Endothelial cell of umbilical vein (primary cell): Measurements from ENCODE around the gene USP6NL. TPM values are rescaled to one million over a fixed set of nuclear protein-coding genes. Genes with fewer than 3 reads are reported as not detected.

Experiments
- BruUV-seq: library from RNA; stranded (reverse); fragments of 400-500 nt; replicated peaks from 2 replicates; lab custom pipeline; 2021; lab: Mats Ljungman, UMichigan
- CTCF ChIA-PET: fragments of 300-600, 350-600 bp; sonication (Branson Sonifier 250); formaldehyde crosslinking; loops from one replicate; lab custom pipeline; 2021; ENCODE audit warnings: antibody characterized with exemption, inconsistent platforms; lab: Charles Lee
- POLR2A ChIA-PET: fragments of 300-600, 350-600 bp; sonication (Branson Sonifier 250); formaldehyde crosslinking; loops from one replicate; lab custom pipeline; 2021; ENCODE audit warnings: antibody characterized with exemption, inconsistent platforms; lab: Charles Lee
- DNase-seq: peaks from one replicate; pipeline ENCODE4 v3.0.0-alpha.2; 2011; ENCODE audit warnings: low read depth, low spot score
- FAIRE-seq: peaks from 2 replicates; lab custom pipeline; 2011; peaks lifted over from hg19 to GRCh38; lab: Jason Lieb, UNC
- H2AFZ ChIP-seq: 2 replicates; pipeline ENCODE4 v1.6.0; 2012; ENCODE audit warnings: low read depth, low read length, control low read depth, inconsistent platforms
- H3K27ac ChIP-seq: 2 replicates; pipeline ENCODE4 v1.5.1; 2011; ENCODE audit warnings: low read depth, mild to moderate bottlenecking, control low read depth, low read length, moderate library complexity; ENCODE audit not compliant: insufficient read depth
- H3K27me3 ChIP-seq, 2 experiments: 2 replicates each; pipeline versions ENCODE4 v1.6.0 to v1.6.1; 2011; ENCODE audit warnings: low read length in 2 of 2, mixed read lengths in 1 of 2; ENCODE audit not compliant: control insufficient read depth in 2 of 2, insufficient read depth in 2 of 2
- H3K36me3 ChIP-seq, 2 experiments: 2 replicates in 1 of 2; 3 replicates in 1 of 2; pipeline ENCODE4 v1.5.1; 2011; ENCODE audit warnings: low read length in 2 of 2, mild to moderate bottlenecking in 1 of 2, moderate library complexity in 1 of 2; ENCODE audit not compliant: control insufficient read depth in 2 of 2, insufficient read depth in 2 of 2; ENCODE audit errors: extremely low read depth in 1 of 2
- H3K4me1 ChIP-seq: 3 replicates; pipeline ENCODE4 v1.5.1; 2011; ENCODE audit warnings: mild to moderate bottlenecking, low read length; ENCODE audit not compliant: control insufficient read depth, insufficient read depth; ENCODE audit errors: extremely low read depth
- H3K4me2 ChIP-seq: 2 replicates; pipeline ENCODE4 v1.6.1; 2011; ENCODE audit warnings: low read length, control low read depth, mixed read lengths; ENCODE audit not compliant: insufficient read depth
- H3K4me3 ChIP-seq, 3 experiments: fragments of 200-600 bp in 1 of 3; sonication (generic), shearing (Covaris generic) in 1 of 3; replicated peaks in 1 of 3; 2 replicates each; pipeline ENCODE4 v1.5.1; 2011 to 2016; ENCODE audit warnings: control low read depth in 3 of 3, low read length in 3 of 3, mild to moderate bottlenecking in 2 of 3, inconsistent platforms in 1 of 3, low read depth in 1 of 3, moderate library complexity in 1 of 3; ENCODE audit not compliant: insufficient read depth in 1 of 3
- H3K79me2 ChIP-seq: 2 replicates; pipeline ENCODE4 v1.6.0; 2012; ENCODE audit warnings: low read length, inconsistent platforms; ENCODE audit not compliant: control insufficient read depth, insufficient read depth
- H3K9ac ChIP-seq: replicated peaks from 2 replicates; pipeline ENCODE3; 2011; ENCODE audit warnings: low read length, control low read depth; ENCODE audit not compliant: insufficient read depth; ENCODE audit errors: extremely low read depth
- H3K9me1 ChIP-seq: replicated peaks from 3 replicates; pipeline ENCODE4 v1.6.0; 2011; ENCODE audit warnings: mild to moderate bottlenecking, low read length; ENCODE audit not compliant: control insufficient read depth, insufficient read depth; ENCODE audit errors: extremely low read depth
- H3K9me3 ChIP-seq: replicated peaks from 2 replicates; pipeline ENCODE4 v1.5.1; 2012; ENCODE audit warnings: low read length, inconsistent platforms; ENCODE audit not compliant: control insufficient read depth, insufficient read depth
- H4K20me1 ChIP-seq: replicated peaks from 2 replicates; pipeline ENCODE3; 2011; ENCODE audit warnings: mild to moderate bottlenecking, low read length; ENCODE audit not compliant: control insufficient read depth, insufficient read depth; ENCODE audit errors: extremely low read depth
- CTCF ChIP-seq, 2 donors: IDR thresholded peaks; 1 replicate in 1 of 2; 2 replicates in 1 of 2; pipeline ENCODE4 v1.5.1; 2011; ENCODE audit warnings: low read length in 2 of 2, mild to moderate bottlenecking in 2 of 2, moderate library complexity in 2 of 2, control low read depth in 1 of 2, inconsistent platforms in 1 of 2, low read depth in 1 of 2; ENCODE audit not compliant: insufficient read depth in 1 of 2; ENCODE audit errors: extremely low read depth in 1 of 2
- FOS ChIP-seq: IDR thresholded peaks from 2 replicates; pipeline ENCODE4 v1.6.1; 2011; ENCODE audit warnings: mild to moderate bottlenecking, low read length, moderate library complexity, borderline replicate concordance; ENCODE audit not compliant: insufficient read depth
- GATA2 ChIP-seq: IDR thresholded peaks from 2 replicates; pipeline ENCODE4 v1.7.0; 2011; ENCODE audit warnings: low read depth, mild to moderate bottlenecking, moderate library complexity, mixed read lengths, low read length; ENCODE audit not compliant: insufficient read length, insufficient read depth
- JUN ChIP-seq: IDR thresholded peaks from 2 replicates; pipeline ENCODE4 v1.6.1; 2011; ENCODE audit warnings: borderline replicate concordance, low read depth; ENCODE audit not compliant: insufficient read length, insufficient read depth
- MAX ChIP-seq: IDR thresholded peaks from 2 replicates; pipeline ENCODE4 v1.6.1; 2011; ENCODE audit not compliant: insufficient read depth, insufficient read length
- MYC ChIP-seq: IDR thresholded peaks from one replicate; pipeline ENCODE4 v1.6.1; 2011; ENCODE audit warnings: mild to moderate bottlenecking, low read depth, low read length
- POLR2AphosphoS5 ChIP-seq: IDR thresholded peaks from 2 replicates; pipeline ENCODE4 v1.6.1; 2012; ENCODE audit warnings: low read depth, mild to moderate bottlenecking, control low read depth, low read length, moderate library complexity; ENCODE audit not compliant: insufficient read depth
- dilution Hi-C: fragments of 300-500 bp; cut with MboI; formaldehyde crosslinking; loops from one replicate; pipeline ENCODE4 v1.15.0; 2019; ENCODE audit warnings: low sequenced_read_pairs; ENCODE audit not compliant: extremely low pct_ligation_motif_present
- intact Hi-C: fragments of 100-400 bp; cut with micrococcal nuclease; formaldehyde crosslinking; loops from one replicate; pipeline ENCODE4 v1.10.0; 2022
- polyA plus RNA-seq, 4 experiments: library from polyadenylated mRNA; depleted of rRNA in 3 of 4; stranded (reverse) in 3 of 4; unstranded in 1 of 4; fragments of >200 nt; gene quantifications; 2 replicates each; pipeline versions ENCODE4 v1.2.1 to v1.2.3, GENCODE V29; 2011 to 2012; ENCODE audit warnings: missing spikeins in 1 of 4
- total RNA-seq: library from RNA; stranded (reverse); gene quantifications from 2 replicates; pipeline ENCODE4 v1.2.3, GENCODE V29; 2021

USP6NL gene
- total and polyA plus RNA-seq, 2 donors (not counting 3 experiments of a cell fraction or from before 2014, with no cell fraction given), result 13.5 to 29.2 TPM

DNA sequence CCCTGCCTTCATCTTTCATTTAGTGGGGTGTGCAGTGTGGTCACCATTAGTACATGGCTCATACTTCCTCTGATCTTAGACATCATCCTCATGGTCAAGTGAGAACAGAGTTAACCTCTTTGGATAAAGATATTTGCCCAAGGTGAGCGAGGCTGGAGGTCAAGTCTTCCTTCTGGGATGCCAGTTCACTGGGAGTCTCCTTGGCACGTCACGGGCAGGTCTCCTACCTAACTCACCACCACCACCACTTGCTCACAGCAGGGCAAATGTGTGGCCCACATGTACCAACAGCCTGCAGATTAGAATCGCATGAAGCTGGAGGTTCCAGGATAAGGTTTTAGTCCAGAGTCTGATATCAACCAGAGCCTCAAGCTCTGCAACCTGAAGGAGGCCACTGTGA is 164.6 kb downstream of the USP6NL start:
- H3K79me2 ChIP-seq, result no peaks in the 10 kb centered on the region
- intact Hi-C loops (no loop called here), dilution Hi-C loops (no loop called here)

DNA sequence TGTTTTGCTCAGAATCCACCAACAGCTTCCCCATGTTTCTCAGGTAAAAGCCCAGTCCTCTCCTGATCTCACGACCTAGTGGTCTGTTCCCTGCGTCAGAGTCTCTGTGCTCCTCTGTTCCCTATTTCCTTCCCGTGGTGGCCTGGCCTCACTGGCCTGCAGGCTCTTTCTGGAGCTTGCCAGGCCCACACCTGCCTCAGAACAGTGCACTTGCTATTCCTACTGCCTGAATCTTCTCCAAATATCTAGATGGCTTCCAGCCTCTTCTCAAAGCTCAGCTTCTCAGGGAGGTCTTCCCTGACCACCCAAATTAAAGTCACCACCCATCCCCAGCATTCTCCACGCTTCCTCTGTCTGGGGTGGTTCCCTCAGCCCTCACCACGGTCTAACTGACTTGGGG is 165.3 kb downstream of the USP6NL start:
- H3K9ac ChIP-seq, result no peak overlapping the region
- dilution Hi-C loops, result no loop called here
- DNase-seq (no peak), FAIRE-seq (no peak)
- H3K9me1 ChIP-seq, result no peaks in the 10 kb centered on the region
- no peaks in the 10 kb centered on the region for H3K4me1 ChIP-seq
- no peak overlapping the region for H3K4me2 ChIP-seq
- TF ChIP-seq MYC (no peak), GATA2 (no peak), MAX (no peak), JUN (no peak)
- no peaks in the 10 kb centered on the region for H3K79me2 ChIP-seq
- intact Hi-C loops, result no loop called here
- no peaks in the 10 kb centered on the region for H3K36me3 ChIP-seq
- no peak overlapping the region for H2AFZ ChIP-seq
- CTCF ChIA-PET, result interaction anchor here (1.1 kb wide), 1 partner anchor 16 kb away, joined by 3 read pairs; no protein-coding TSS in a partner anchor
- no peak overlapping the region for H3K27ac ChIP-seq
- no peak overlapping the region for H3K4me3 ChIP-seq
- no peaks in the 10 kb centered on the region for H4K20me1 ChIP-seq
- peaks cover 5% of the 10 kb centered on the region in 2 experiments for H3K27me3 ChIP-seq
- no TSS peak for BruUV-seq
- POLR2A ChIA-PET, result no interaction called here
- H3K9me3 ChIP-seq, result no peaks in the 10 kb centered on the region

More for the DNA sequence above, 164.6 kb downstream of the USP6NL start:
- Histone ChIP-seq H3K4me2 (no peak overlapping the region), H3K4me1 (no peaks in the 10 kb centered on the region), H3K4me3 (no peak overlapping the region), H3K9me1 (no peaks in the 10 kb centered on the region), H3K36me3 (no peaks in the 10 kb centered on the region), H3K9ac (no peak overlapping the region), H4K20me1 (no peaks in the 10 kb centered on the region), H2AFZ (no peak overlapping the region), H3K9me3 (no peaks in the 10 kb centered on the region), H3K27ac (no peak overlapping the region), H3K27me3 (peaks cover 5% of the 10 kb centered on the region in 2 experiments)
- ChIA-PET POLR2A (no interaction called here), CTCF (interaction anchor here (1.1 kb wide), 1 partner anchor 17 kb away, joined by 3 read pairs; no protein-coding TSS in a partner anchor)
- BruUV-seq, result no TSS peak
- FAIRE-seq (no peak), DNase-seq (no peak)
- TF ChIP-seq CTCF (IDR thresholded peaks at IDR 0.05; ENCODE audit: extremely low read depth in 1 of 2, insufficient read depth in 1 of 2, low read depth in 1 of 2, low read length in 2 of 2), result no peak
- no peak for TF ChIP-seq POLR2AphosphoS5
- TF ChIP-seq FOS, result no peak
